ENCODE results near the gene TUBE1.
"Not testable (repeated sequence)": the region's sequence is repeated elsewhere in the genome, so short reads cannot be mapped to it uniquely, and the experiment has no call there.

Gene TUBE1

GRCh38 chr6:112047523-112047922 is 39.8 kb downstream of the TUBE1 start:
- H3K4me3 Mint-ChIP-seq, H3K9me3 Mint-ChIP-seq, H3K27me3 Mint-ChIP-seq, H3K4me1 Mint-ChIP-seq, ATAC-seq, H3K36me3 Mint-ChIP-seq, H3K27ac Mint-ChIP-seq: not testable (repeated sequence)

DNA sequence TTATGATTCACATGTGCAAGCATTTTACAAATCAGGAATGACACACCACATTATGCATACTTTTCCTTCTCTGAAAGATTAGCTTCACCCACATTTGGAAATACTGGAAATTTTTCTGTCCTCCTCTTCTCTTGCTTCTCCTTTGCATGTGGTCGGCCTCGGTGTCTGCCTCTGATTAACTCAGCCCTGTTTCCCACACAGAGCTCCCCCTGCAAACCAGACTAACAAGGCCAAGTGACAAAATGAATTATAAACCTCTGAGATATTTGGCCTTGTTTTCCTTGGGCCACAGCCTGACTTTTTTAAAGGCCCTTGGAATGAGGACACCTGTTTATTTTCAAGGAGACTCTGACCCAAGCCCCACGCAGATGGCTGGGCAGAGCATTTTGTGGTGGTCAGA is 42.4 kb downstream of the TUBE1 start:
- ATAC-seq, result no peak
- Mint-ChIP-seq H3K9me3 (no peaks in the 10 kb centered on the region), H3K4me3 (no peak overlapping the region), H3K36me3 (no peaks in the 10 kb centered on the region), H3K27me3 (no peaks in the 10 kb centered on the region), H3K4me1 (peaks cover 10% of the 10 kb centered on the region), H3K27ac (no peak overlapping the region)

DNA sequence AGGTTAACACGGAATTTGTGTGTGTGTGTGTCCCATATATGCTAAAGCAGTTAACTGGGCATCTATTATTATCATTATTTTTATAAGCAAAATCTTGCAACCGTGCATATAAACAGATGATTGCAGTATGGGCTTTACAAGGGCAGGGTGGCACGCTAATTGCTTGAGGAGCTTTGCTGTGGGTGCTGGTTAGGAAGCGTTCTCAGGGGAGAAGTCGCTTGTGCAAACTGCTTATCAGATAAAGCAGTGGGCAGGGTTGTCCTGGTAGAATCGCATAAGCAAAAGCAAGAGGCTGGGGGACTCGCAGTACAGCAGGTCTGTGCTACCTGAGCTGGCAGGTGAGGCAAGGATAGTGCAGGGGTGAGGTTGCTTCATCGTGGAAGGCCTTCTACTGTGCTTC is 43.1 kb downstream of the TUBE1 start:
- Mint-ChIP-seq H3K36me3 (no peaks in the 10 kb centered on the region), H3K27me3 (no peaks in the 10 kb centered on the region), H3K4me3 (no peak overlapping the region), H3K27ac (no peak overlapping the region), H3K9me3 (no peaks in the 10 kb centered on the region), H3K4me1 (peaks cover 10% of the 10 kb centered on the region)
- ATAC-seq, result no peak

DNA sequence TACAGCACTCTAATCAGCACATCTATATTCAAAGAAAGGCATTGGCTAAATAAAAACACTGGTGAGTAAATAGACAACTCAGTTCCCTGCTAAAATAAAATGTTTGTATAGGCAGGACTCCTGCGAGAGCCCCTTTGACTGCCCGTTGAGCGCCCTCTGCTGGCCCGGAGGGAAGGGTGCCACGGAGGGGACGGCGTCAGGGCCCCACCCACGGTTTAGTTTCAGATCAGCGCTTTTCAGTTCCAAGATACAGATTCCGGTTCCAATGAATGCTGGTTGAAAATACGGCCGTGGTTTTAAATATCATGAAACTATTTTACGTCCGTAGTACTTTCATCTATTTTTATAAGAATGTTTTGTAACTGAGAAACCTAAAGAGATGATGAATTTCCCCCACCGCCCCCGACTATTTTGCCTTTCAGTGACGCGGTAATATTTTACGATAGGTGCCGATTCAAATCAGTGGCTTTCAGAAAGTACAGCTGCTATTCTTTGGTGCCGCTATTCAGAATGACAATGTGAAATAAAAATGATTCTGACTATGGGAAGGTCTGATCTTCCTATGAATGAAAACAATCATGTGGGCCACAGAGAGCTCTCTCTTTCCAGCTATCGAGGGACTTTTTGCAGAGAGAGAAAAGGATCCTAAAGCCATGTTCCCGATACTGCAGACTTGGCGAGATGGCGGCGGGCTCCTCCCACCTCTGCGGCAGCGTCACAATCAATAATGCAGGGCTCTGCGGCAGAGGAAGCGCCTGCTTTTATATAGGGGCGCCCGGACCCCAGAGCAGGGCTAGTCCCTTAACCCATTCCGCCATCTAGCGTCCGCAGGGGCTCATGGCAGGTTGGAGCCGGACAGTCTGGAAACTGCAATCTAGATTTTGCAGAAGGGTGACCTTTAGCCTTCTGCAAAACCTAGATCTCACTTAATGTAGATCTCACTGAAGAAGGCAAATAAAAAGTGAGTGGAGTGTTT is 44.0 kb downstream of the TUBE1 start:
- peak; percentile 97 for ATAC-seq
- Mint-ChIP-seq H3K27me3 (no peaks in the 10 kb centered on the region), H3K4me3 (peak overlapping the region; percentile 90), H3K9me3 (no peaks in the 10 kb centered on the region), H3K4me1 (peaks cover 10% of the 10 kb centered on the region), H3K27ac (peak overlapping the region; percentile 97), H3K36me3 (no peaks in the 10 kb centered on the region)

DNA sequence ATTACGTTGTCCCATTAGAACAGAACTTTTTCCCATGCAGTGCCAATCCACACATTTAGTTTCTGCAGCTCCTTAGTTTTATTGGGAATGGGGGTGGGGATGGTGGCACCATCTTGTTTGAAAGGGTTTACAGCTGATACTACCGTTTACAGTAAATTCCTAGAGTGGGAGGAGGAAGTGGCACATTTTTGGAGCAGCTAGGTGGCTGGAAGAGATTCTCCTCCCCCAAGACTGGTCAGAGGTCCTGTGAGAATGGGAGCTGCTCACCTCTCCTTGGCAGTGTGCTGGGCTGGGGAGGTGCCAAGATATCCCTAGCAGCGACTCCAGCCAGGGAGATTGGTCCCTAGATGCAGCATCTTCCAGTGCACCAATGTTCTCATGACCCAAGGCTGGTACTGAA is 45.7 kb downstream of the TUBE1 start:
- peaks cover 10% of the 10 kb centered on the region for H3K4me1 Mint-ChIP-seq
- no peak for ATAC-seq
- no peaks in the 10 kb centered on the region for H3K27me3 Mint-ChIP-seq
- no peak overlapping the region for H3K4me3 Mint-ChIP-seq
- H3K36me3 Mint-ChIP-seq, result no peaks in the 10 kb centered on the region
- H3K9me3 Mint-ChIP-seq, result no peaks in the 10 kb centered on the region
- H3K27ac Mint-ChIP-seq, result peak overlapping the region; percentile 97

GRCh38 chr6:112040956-112041355 is 46.3 kb downstream of the TUBE1 start:
- Mint-ChIP-seq H3K4me1 (peaks cover 10% of the 10 kb centered on the region), H3K9me3 (no peaks in the 10 kb centered on the region), H3K27ac (no peak overlapping the region), H3K27me3 (no peaks in the 10 kb centered on the region), H3K36me3 (no peaks in the 10 kb centered on the region), H3K4me3 (no peak overlapping the region)
- ATAC-seq, result no peak

DNA sequence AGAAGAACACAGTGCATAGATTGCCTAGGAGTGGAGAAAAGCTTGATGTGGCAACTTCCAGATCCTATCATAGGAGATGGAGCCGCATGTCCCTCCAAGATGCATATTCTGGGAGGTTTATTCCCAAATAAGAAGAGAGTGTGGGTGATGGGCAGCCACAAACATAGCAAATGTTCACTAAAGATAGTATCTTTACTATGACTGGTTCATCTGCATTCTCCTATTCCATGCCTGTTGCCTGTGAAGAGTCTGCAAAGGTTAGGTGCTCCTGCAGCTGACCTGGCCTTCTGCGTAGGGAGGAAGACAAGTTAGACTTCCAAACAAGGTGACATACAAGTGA is 47.9 kb downstream of the TUBE1 start:
- ATAC-seq, result no peak
- H3K9me3 Mint-ChIP-seq, result no peaks in the 10 kb centered on the region
- H3K36me3 Mint-ChIP-seq, result no peaks in the 10 kb centered on the region
- peaks cover 10% of the 10 kb centered on the region for H3K4me1 Mint-ChIP-seq
- H3K4me3 Mint-ChIP-seq, result no peak overlapping the region
- no peak overlapping the region for H3K27ac Mint-ChIP-seq
- H3K27me3 Mint-ChIP-seq, result peaks cover under 1% of the 10 kb centered on the region

DNA sequence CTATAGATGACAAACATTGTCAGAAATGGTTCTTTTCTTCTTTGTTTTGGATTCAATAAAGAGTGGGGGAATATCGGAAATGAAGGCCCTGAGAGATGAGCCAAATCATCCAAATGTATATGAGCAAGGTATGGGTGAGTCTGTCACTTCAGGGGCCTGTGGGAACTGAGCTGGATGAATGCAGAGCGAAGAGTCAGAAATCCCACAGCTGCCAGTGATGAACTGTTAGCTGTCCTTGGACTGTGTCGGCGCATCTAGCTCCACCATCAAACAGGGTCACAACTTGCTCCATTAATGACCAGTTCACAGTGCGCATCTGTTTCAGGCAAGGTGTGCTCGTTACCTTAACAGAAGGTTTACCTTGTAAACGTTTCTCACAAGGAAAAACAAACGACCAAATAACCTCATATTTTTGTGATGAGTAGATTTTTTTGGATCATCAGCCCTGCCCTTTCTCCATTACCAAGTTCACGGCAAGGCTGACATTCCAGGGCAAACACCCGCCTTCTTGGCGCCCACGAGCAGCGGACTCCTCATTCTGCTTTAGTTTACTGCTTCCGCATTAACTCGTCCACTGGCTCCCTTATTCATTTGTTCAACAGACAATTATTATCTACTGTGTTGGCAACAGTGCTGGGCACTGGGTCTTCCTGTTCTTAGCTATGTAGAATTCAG is 48.4 kb downstream of the TUBE1 start:
- no peak overlapping the region for H3K4me3 Mint-ChIP-seq
- no peak overlapping the region for H3K27ac Mint-ChIP-seq
- peaks cover 6% of the 10 kb centered on the region for H3K27me3 Mint-ChIP-seq
- H3K9me3 Mint-ChIP-seq, result no peaks in the 10 kb centered on the region
- ATAC-seq, result no peak
- peaks cover 10% of the 10 kb centered on the region for H3K4me1 Mint-ChIP-seq
- H3K36me3 Mint-ChIP-seq, result no peaks in the 10 kb centered on the region

DNA sequence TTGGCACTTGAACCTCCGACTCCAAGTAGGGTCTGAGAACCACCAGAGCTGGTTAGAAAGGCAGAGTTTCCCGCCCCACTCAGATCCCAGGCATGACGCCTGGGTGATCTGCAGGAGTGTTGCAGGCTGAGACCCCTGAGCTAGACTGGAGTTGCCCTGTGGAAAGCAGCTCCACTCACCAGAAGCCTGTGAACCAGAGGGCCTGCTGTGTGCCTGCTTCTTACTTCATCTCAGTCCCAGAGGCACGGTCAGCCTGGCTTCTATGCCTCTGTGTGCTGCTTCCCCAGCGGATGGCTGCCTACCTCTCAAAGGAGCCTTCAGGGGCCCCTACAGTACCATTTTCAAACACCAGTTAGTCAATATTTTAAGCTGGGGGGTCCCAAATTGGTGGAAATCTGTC is 49.0 kb downstream of the TUBE1 start:
- H3K4me1 Mint-ChIP-seq, result peaks cover 10% of the 10 kb centered on the region
- H3K27me3 Mint-ChIP-seq, result peaks cover 12% of the 10 kb centered on the region
- no peak overlapping the region for H3K27ac Mint-ChIP-seq
- ATAC-seq, result no peak
- no peaks in the 10 kb centered on the region for H3K9me3 Mint-ChIP-seq
- H3K4me3 Mint-ChIP-seq, result no peak overlapping the region
- H3K36me3 Mint-ChIP-seq, result no peaks in the 10 kb centered on the region

GRCh38 chr6:112037783-112038216 is 49.5 kb downstream of the TUBE1 start:
- Mint-ChIP-seq H3K4me1 (peaks cover 9% of the 10 kb centered on the region), H3K27ac (no peak overlapping the region), H3K36me3 (no peaks in the 10 kb centered on the region), H3K9me3 (no peaks in the 10 kb centered on the region), H3K27me3 (peaks cover 15% of the 10 kb centered on the region), H3K4me3 (no peak overlapping the region)
- ATAC-seq, result no peak

- no peak overlapping the region for H3K4me3 Mint-ChIP-seq
- no peaks in the 10 kb centered on the region for H3K4me1 Mint-ChIP-seq
- ATAC-seq, result no peak
These were observed 51.1 kb downstream of the TUBE1 start for GRCh38 chr6:112036088-112036637.

GRCh38 chr6:112034616-112034995 is 52.7 kb downstream of the TUBE1 start:
- ATAC-seq, result no peak
- Mint-ChIP-seq H3K4me1 (peaks cover under 1% of the 10 kb centered on the region), H3K4me3 (no peak overlapping the region), H3K27ac (no peak overlapping the region), H3K36me3 (no peaks in the 10 kb centered on the region), H3K9me3 (no peaks in the 10 kb centered on the region), H3K27me3 (peaks cover 15% of the 10 kb centered on the region)

More at GRCh38 chr6:112036088-112036637, 51.1 kb downstream of the TUBE1 start:
- Mint-ChIP-seq H3K27ac (no peak overlapping the region), H3K27me3 (peaks cover 15% of the 10 kb centered on the region), H3K36me3 (no peaks in the 10 kb centered on the region), H3K9me3 (no peaks in the 10 kb centered on the region)

DNA sequence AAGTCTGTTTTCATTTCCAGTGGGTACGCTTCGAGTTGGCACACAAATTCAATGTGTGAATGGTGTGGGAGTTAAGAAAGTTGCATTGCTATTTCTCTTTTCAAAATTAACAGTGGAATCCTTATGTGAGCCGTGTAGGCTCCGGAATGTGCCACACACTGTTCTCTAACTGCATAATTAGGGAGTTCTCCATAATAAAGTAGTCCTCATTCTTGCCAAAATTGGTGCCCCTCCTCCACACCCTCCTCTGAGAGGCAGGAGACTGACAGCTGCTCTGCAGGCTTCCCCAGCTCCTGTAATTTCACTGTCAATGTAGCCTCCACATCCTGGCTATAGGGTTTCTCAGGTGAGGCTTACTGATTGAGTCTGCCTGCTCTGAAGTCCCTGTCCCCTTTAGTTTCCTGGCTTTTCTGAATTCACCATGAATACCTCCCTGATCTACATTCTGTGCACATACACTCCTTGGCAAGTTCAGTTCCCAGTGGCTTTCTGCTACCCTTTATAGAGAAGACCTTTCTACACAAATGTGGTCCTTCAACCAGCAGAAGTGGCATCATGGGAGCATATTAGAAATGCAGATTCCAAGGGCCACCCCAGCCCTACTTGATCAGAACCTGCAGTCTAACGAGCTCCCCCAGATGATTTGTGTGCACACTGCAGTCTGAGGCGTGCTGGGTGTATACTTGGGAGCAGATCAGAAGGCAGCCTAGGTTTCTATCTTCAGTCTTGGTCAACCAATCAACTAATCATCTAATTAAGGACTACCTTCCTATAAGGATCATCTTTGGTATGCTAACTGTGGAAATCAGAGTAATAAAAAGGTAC is 53.3 kb downstream of the TUBE1 start:
- no peak overlapping the region for H3K27ac Mint-ChIP-seq
- peaks cover 6% of the 10 kb centered on the region for H3K4me1 Mint-ChIP-seq
- no peaks in the 10 kb centered on the region for H3K9me3 Mint-ChIP-seq
- peaks cover 15% of the 10 kb centered on the region for H3K27me3 Mint-ChIP-seq
- H3K36me3 Mint-ChIP-seq, result no peaks in the 10 kb centered on the region
- no peak overlapping the region for H3K4me3 Mint-ChIP-seq
- ATAC-seq, result no peak

DNA sequence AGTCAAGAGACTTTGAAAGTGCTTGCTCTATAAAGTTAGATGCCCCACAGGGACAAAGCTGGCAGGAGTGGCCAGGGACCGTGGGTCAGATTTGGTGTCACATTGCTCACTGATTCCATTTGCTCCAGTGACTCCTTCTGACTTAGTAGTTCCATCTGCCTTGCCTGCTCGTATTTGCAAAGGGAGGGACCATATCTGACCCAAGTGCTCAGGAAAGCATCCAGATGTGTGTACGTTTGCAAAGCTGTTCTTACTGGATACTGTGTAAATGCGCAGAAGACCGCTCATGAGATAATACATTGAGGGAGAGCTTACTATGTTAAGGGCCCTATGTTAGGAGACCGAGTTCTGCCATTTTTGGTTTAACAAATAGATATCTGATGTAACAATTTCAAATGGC is 54.6 kb downstream of the TUBE1 start:
- no peak for ATAC-seq
- no peak overlapping the region for H3K4me3 Mint-ChIP-seq

DNA sequence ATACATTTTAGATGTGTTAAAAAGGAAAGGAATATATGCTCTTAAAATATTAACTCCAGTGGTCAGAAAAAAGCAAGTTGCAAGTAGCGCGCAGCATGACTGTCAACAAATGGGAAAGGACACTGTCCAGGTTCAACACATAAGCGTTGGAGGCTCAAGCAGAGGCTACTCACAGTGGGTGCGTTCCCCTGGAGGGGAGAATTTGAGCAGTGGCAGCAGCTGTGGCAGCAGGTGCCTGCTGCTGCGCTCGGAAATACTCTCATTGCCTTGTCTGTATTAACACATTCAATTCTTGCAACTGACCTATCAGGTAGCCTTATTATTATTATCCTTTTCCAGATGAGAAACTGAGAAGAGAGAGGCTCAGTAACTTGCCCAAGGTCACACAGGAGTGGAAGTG is 55.3 kb downstream of the TUBE1 start:
- Mint-ChIP-seq H3K27me3 (peaks cover 15% of the 10 kb centered on the region), H3K4me3 (no peak overlapping the region), H3K9me3 (no peaks in the 10 kb centered on the region), H3K27ac (no peak overlapping the region), H3K4me1 (peaks cover 8% of the 10 kb centered on the region), H3K36me3 (no peaks in the 10 kb centered on the region)
- no peak for ATAC-seq

More for the DNA sequence above, 54.6 kb downstream of the TUBE1 start:
- peaks cover 15% of the 10 kb centered on the region for H3K27me3 Mint-ChIP-seq
- no peaks in the 10 kb centered on the region for H3K9me3 Mint-ChIP-seq
- no peaks in the 10 kb centered on the region for H3K36me3 Mint-ChIP-seq
- peaks cover 8% of the 10 kb centered on the region for H3K4me1 Mint-ChIP-seq
- no peak overlapping the region for H3K27ac Mint-ChIP-seq

All from stimulated activated memory B cell treated with anti-CD40 and anti-IgM and Interleukin-4, amounts not matched to agents 10 μg/mL and 1 μg/mL and 100 μg/mL, for 72 hours (primary cell).